DOHH2 (cell line): Measurements from ENCODE around the gene ANKZF1.

Experiments used
- EZH2phosphoT487 ChIP-seq: fragments of 200-600 bp; sonication (generic); IDR thresholded peaks from 2 replicates; pipeline ENCODE4 v1.6.1; 2017; ENCODE audit warnings: borderline replicate concordance, mild to moderate bottlenecking, antibody characterized with exemption, low read length, moderate library complexity, mixed read lengths
- TF ChIP-seq, protein P1 (sequence below): fragments of 200-600 bp; sonication (generic); IDR thresholded peaks from one replicate; pipeline ENCODE4 v1.5.1; 2014; ENCODE audit warnings: antibody characterized with exemption, mild to moderate bottlenecking, low read depth, low read length; ENCODE audit not compliant: poor library complexity, severe bottlenecking

DNA sequence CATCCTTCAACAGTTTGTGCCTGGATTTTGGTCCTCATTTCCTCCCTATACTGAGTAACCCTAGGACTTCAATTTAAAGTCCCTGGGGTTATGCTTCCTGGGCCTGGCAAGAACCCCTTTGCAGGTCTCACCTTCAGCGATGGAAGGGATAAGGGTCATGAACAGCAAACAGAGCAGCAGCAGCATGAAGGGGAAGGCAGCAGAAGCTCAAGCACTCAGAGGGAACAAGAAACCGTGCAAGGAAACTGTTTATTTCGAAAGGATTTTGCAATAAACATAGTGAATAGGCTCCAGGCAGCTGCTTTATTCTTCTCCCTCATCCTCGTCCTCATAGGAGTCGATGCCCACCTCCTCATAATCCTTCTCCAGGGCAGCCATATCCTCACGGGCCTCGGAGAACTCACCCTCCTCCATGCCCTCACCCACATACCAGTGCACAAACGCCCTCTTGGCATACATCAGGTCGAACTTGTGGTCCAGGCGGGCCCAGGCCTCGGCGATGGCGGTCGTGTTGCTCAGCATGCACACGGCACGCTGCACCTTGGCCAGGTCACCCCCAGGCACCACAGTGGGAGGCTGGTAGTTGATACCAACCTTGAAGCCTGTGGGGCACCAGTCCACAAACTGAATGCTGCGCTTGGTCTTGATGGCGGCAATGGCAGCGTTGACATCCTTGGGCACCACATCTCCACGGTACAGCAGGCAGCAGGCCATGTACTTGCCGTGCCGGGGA is 20.6 kb downstream of the ANKZF1 start:
- TF ChIP-seq, protein P1, sequence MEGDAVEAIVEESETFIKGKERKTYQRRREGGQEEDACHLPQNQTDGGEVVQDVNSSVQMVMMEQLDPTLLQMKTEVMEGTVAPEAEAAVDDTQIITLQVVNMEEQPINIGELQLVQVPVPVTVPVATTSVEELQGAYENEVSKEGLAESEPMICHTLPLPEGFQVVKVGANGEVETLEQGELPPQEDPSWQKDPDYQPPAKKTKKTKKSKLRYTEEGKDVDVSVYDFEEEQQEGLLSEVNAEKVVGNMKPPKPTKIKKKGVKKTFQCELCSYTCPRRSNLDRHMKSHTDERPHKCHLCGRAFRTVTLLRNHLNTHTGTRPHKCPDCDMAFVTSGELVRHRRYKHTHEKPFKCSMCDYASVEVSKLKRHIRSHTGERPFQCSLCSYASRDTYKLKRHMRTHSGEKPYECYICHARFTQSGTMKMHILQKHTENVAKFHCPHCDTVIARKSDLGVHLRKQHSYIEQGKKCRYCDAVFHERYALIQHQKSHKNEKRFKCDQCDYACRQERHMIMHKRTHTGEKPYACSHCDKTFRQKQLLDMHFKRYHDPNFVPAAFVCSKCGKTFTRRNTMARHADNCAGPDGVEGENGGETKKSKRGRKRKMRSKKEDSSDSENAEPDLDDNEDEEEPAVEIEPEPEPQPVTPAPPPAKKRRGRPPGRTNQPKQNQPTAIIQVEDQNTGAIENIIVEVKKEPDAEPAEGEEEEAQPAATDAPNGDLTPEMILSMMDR: no peak
- TF ChIP-seq EZH2phosphoT487: no peak
